ENCODE results near the gene PRPF8. TPM values are rescaled to one million over a fixed set of nuclear protein-coding genes. Genes with fewer than 3 reads are reported as not detected.
A peak's percentile ranks its signal among the peaks of the same experiment; 100 is the strongest.

Gene PRPF8
- polyA plus RNA-seq, 3 donors, result 53.3 to 128 (median 78.0) TPM

- H3K4me1 Mint-ChIP-seq, result peaks cover 42% of the 10 kb centered on the region
- Histone ChIP-seq H3K9me3 (replicated peaks in 1 of 2; ENCODE audit: control insufficient read depth in 1 of 2, insufficient read depth in 1 of 2, low read length in 2 of 2) (no peaks in the 10 kb centered on the region), H4K20me1 (ENCODE audit: insufficient read depth, low read length) (no peaks in the 10 kb centered on the region), H3K4me3 (replicated peaks in 1 of 3; ENCODE audit: low read depth in 2 of 3, low read length in 3 of 3) (peak overlapping the region; percentile 25 to 81 (median 54)), H3K79me2 (ENCODE audit: insufficient read depth, low read length) (no peaks in the 10 kb centered on the region), H3K9ac (ENCODE audit: insufficient read depth, low read length, poor library complexity, severe bottlenecking) (peak overlapping the region; percentile 73), H3K36me3 (replicated peaks in 1 of 2; ENCODE audit: control insufficient read depth in 1 of 2, insufficient read depth in 2 of 2, low read length in 2 of 2) (no peaks in the 10 kb centered on the region), H3K4me2 (replicated peaks; ENCODE audit: extremely low read depth, low read length, poor library complexity, severe bottlenecking) (peak overlapping the region; percentile 88), H3K27ac (ENCODE audit: low read depth in 1 of 2, low read length in 2 of 2) (peak overlapping the region; percentile 62 to 88), H3K27me3 (ENCODE audit: control insufficient read depth in 2 of 2, insufficient read depth in 2 of 2, low read length in 2 of 2) (no peaks in the 10 kb centered on the region), H3K4me1 (ENCODE audit: control insufficient read depth in 1 of 2, insufficient read depth in 2 of 2, low read length in 2 of 2) (peaks cover 41 to 54% of the 10 kb centered on the region in 2 donors), H2AFZ (ENCODE audit: insufficient read depth, low read depth, low read length, poor library complexity, severe bottlenecking) (peak overlapping the region; percentile 74)
- WGBS (ENCODE audit: insufficient coverage), result 6% methylated on average over 15 of the region's 15 CpGs
- DNase-seq, result peak; percentile 82 to 98 (median 88)
- peaks cover 0 to 20% (median 7%) of the 10 kb centered on the region in 3 donors for H3K27me3 Mint-ChIP-seq (ENCODE audit: low read depth in 3 of 3)
- H3K27ac Mint-ChIP-seq, result peak overlapping the region; percentile 54 to 97 (median 93)
- H3K36me3 Mint-ChIP-seq, result peaks cover 18 to 22% of the 10 kb centered on the region in 2 donors
- H3K4me3 Mint-ChIP-seq, result peak overlapping the region; percentile 84 to 91
- TF ChIP-seq, protein P1, sequence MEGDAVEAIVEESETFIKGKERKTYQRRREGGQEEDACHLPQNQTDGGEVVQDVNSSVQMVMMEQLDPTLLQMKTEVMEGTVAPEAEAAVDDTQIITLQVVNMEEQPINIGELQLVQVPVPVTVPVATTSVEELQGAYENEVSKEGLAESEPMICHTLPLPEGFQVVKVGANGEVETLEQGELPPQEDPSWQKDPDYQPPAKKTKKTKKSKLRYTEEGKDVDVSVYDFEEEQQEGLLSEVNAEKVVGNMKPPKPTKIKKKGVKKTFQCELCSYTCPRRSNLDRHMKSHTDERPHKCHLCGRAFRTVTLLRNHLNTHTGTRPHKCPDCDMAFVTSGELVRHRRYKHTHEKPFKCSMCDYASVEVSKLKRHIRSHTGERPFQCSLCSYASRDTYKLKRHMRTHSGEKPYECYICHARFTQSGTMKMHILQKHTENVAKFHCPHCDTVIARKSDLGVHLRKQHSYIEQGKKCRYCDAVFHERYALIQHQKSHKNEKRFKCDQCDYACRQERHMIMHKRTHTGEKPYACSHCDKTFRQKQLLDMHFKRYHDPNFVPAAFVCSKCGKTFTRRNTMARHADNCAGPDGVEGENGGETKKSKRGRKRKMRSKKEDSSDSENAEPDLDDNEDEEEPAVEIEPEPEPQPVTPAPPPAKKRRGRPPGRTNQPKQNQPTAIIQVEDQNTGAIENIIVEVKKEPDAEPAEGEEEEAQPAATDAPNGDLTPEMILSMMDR (IDR thresholded peaks at IDR 0.05), result no peak
- intact Hi-C loops (cut with micrococcal nuclease), result loop anchor here (5.0 to 10.0 kb wide), 6 partner anchors 32 to 750 kb away; partner anchors contain the start of gene TLCD2 (in 1 of the 2)
- peaks cover 0 to 3% (median 0%) of the 10 kb centered on the region in 7 donors for H3K9me3 Mint-ChIP-seq
Measured at GRCh38 chr17:1644493-1645206, 40.0 kb downstream of the PRPF8 start.

GRCh38 chr17:1643999-1644492 lies 40.6 kb downstream of the PRPF8 start:
- Histone ChIP-seq H3K27me3 (ENCODE audit: control insufficient read depth in 2 of 2, insufficient read depth in 2 of 2, low read length in 2 of 2) (no peaks in the 10 kb centered on the region), H4K20me1 (ENCODE audit: insufficient read depth, low read length) (no peaks in the 10 kb centered on the region), H3K27ac (ENCODE audit: low read depth in 1 of 2, low read length in 2 of 2) (peak overlapping the region; percentile 57 to 88), H3K4me2 (replicated peaks; ENCODE audit: extremely low read depth, low read length, poor library complexity, severe bottlenecking) (peak overlapping the region; percentile 88), H3K4me3 (replicated peaks in 1 of 3; ENCODE audit: low read depth in 2 of 3, low read length in 3 of 3) (peak overlapping the region; percentile 1 to 81 (median 36)), H3K4me1 (ENCODE audit: control insufficient read depth in 1 of 2, insufficient read depth in 2 of 2, low read length in 2 of 2) (peaks cover 41 to 52% of the 10 kb centered on the region in 2 donors), H2AFZ (ENCODE audit: insufficient read depth, low read depth, low read length, poor library complexity, severe bottlenecking) (peak overlapping the region; percentile 50), H3K36me3 (replicated peaks in 1 of 2; ENCODE audit: control insufficient read depth in 1 of 2, insufficient read depth in 2 of 2, low read length in 2 of 2) (no peaks in the 10 kb centered on the region), H3K9ac (ENCODE audit: insufficient read depth, low read length, poor library complexity, severe bottlenecking) (peak overlapping the region; percentile 73), H3K79me2 (ENCODE audit: insufficient read depth, low read length) (no peaks in the 10 kb centered on the region), H3K9me3 (replicated peaks in 1 of 2; ENCODE audit: control insufficient read depth in 1 of 2, insufficient read depth in 1 of 2, low read length in 2 of 2) (no peaks in the 10 kb centered on the region)
- intact Hi-C loops (cut with micrococcal nuclease), result loop anchor here in 1 of 2 donors (10.0 kb wide), 4 partner anchors 71 to 751 kb away; partner anchors contain the start of gene TLCD2
- peak overlapping the region; percentile 47 to 97 (median 91) for H3K27ac Mint-ChIP-seq
- peaks cover 42% of the 10 kb centered on the region for H3K4me1 Mint-ChIP-seq
- WGBS (ENCODE audit: insufficient coverage), result 1% methylated on average over 11 of the region's 13 CpGs
- peaks cover 0 to 3% (median 0%) of the 10 kb centered on the region in 7 donors for H3K9me3 Mint-ChIP-seq
- TF ChIP-seq, protein P1 (IDR thresholded peaks at IDR 0.05), result no peak
- peaks cover 20 to 28% of the 10 kb centered on the region in 2 donors for H3K36me3 Mint-ChIP-seq
- DNase-seq, result peak; percentile 25 to 67 (median 29)
- peaks cover 0 to 20% (median 8%) of the 10 kb centered on the region in 3 donors for H3K27me3 Mint-ChIP-seq (ENCODE audit: low read depth in 3 of 3)
- peak overlapping the region; percentile 84 to 91 for H3K4me3 Mint-ChIP-seq

All from CD14-positive monocyte (primary cell).